IPS-NIHi11 (cell line): Measurements from ENCODE around the gene PHAX.
"Not testable (repeated sequence)": the region's sequence is repeated elsewhere in the genome, so short reads cannot be mapped to it uniquely, and the experiment has no call there.

Source experiments
- DNase-seq: peaks from one replicate; pipeline ENCODE4 v3.0.0; 2012; ENCODE audit warnings: mixed read lengths, low spot score

The PHAX gene

DNA sequence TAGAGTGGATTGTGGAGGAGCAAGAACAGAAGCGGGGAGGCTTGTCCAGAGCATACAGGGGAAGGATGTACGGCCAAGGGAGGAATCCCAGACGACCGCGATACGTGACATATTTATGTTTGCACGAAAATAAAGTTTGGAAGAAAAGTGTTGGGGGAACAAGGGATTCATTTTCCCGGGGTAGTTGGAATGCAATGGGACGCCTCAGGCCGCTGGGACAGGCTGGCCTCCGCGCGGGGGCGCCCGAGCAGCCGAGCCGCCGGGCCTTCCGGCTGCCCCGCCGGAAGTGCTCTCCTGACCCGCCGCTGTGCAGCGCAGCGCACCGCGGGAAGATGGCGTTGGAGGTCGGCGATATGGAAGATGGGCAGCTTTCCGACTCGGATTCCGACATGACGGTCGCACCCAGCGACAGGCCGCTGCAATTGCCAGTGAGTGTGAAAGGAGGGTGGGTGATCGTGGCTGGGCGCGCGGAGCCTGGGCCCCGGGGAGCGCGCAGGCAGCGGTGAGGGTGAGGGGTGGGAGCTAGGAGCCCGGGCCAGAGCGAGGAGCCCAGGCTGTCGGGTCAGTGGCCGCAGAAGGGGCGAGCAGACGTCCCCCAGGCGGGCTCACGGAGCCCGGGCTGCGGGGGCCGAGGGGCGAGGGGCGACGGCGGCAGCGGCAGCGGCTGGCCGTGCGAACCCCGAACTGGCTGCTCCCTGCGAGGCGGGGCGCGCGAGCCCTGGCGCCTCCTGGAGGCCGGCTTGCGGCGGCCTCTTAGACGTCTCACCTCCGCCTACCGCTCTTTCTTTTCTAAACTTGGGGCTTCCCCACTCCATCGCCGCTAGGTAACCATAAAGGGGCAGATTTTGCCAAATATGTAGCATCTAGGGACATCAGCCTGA is at the start of gene PHAX:
Gene PHAX, plus strand, starts transcription at position 317 of the 881 bp plus-strand sequence. Its CDS starts 16 bp downstream, at position 333.
- DNase-seq, result peak; percentile 93

DNA sequence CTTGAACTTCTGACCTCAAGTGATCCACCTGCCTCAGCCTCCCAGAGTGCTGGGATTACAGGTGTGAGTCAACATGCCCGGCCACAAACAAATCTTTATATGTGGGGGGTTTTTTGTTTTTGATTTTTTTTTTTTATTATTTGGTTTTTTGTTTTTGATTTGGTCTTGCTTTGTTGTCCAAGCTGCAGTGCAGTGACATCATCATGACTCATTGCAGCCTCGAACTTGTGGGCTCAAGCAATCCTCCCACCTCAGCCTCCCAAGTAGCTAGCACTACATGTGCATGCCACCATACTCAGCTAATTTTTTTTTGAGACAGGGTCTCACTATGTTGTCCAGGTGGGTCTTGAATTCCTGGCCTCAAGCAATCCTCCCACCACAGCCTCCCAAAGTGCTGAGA is 48.1 kb upstream of the PHAX start:
- DNase-seq, result no peak

DNA sequence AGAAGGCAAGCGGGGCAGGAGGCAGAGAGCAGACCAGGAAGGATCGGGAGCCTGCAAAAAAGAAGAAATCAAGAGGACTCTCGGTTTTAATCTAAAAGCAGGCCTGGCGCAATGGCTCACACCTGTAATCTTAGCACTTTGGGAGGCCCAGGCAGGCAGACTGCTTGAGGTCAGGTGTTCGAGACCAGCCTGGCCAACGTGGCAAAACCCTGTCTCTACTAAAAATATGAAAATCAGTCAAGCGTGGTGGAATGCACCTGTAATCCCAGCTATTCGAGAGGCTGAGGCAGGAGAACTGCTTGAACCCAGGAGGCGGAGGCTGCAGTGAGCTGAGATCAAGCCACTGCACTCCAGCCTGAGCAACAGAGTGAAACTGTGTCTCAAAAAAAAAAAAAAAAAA is 45.6 kb upstream of the PHAX start:
- DNase-seq, result not testable (repeated sequence)

GRCh38 chr5:126561908-126562307 is 38.8 kb upstream of the PHAX start:
- no peak for DNase-seq

DNA sequence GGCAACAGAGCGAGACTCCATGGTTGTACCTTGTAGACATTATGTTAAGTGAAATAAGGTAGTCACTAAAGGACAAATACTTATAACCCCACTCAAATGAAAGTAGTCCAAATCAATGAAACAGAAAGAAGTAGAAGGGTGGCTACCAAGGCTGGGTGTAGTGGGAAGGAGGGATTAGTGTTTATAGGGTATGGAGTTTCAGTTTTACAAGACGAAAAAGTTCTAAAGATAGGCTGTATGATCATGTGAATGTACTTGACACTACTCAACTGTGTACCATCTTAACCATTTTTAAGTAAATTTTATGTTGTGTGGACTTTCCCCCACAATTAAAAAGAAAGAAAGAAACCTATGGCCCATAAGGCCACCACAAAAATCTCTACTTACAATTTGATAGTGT is 37.9 kb upstream of the PHAX start:
- DNase-seq, result no peak

DNA sequence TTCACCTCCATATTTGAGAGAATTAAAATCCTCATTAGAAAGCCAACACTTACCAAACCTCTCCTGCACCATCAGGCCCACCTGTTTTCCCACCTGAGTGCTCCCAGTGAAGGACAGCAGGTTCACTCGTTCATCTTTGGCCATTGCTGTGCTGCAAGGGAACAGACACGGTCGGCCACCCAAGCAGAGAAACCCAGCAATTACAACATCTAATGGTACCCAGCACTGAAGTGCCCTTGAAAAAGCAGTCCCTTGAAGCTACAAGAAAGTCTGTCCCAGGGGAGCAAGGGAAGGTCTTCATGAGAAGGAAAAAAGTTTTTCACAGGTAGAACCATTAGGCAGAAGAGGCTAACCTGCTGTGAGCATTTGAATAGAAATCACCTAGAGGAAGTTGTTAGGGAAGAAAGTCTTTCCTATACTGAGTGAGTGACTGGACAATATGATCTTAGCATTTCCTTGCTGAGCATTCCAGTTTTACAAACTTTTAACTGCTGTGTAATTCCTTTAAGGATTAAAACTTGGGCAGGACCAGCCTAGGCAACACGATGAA is 32.5 kb upstream of the PHAX start:
- no peak for DNase-seq

DNA sequence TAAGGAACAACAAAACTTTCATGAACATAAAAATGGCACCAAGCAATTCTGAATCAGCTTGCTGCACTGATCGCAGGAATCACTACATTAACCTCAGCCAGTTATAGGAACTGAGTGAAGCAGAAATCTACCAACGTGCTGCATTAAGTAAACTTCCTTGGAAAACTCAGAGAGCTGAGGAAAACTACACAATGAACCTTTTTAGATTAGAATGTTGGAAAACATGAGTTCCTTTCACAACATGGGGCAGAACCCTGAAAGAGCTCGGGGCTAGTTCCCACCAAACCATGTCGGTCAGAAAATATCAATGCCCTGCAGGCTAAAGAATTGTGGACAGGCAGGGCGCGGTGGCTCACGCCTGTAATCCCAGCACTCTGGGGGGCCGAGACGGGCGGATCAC is 25.1 kb upstream of the PHAX start:
- no peak for DNase-seq

DNA sequence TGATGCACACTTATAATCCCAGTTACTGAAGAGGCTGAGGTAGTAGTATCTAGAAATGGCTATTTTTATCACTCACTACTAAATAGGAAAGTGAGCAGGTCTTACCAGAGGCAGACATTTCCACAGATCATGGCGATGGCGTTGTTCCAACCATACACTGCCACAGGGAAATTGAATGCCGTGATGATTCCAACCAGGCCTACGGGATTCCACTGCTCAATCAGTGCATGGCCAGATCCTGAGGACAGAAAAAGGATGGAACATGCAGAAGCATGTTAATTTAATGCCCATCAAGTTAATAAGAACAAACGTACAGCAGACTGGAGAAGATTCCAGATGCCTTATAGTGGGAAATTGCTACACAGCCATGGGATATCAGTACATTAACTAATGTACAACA is 23.8 kb upstream of the PHAX start:
- DNase-seq, result no peak

- DNase-seq, result no peak
Observed at GRCh38 chr5:126577415-126577814, 23.3 kb upstream of the PHAX start.

GRCh38 chr5:126579716-126580115 is 21.0 kb upstream of the PHAX start:
- DNase-seq, result no peak

- no peak for DNase-seq
Observed at GRCh38 chr5:126583761-126584160, 17.0 kb upstream of the PHAX start.

- DNase-seq, result no peak
Observed at GRCh38 chr5:126587551-126588390, 13.0 kb upstream of the PHAX start.

- no peak for DNase-seq
Observed at GRCh38 chr5:126589536-126590297, 11.0 kb upstream of the PHAX start.

DNA sequence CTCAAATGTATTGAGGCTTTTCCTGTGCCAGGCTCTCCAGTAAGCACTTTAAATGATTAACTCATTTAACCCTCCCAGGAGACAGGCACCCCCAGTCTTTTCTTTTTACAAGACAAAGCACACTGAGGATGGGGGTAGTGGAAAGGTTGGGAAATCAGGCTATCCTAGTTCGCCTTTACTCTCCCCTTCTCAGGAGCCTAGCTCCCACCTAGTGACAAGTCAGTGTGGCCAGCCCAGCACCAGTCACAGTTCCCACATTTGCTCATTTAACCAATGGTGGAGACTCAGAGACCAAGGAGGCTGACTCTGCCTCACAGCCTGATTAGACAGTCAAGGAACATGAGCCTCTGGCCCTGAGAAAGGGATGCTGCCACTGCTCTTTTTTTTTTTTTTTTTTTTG is 9.2 kb upstream of the PHAX start:
- peak; percentile 30 for DNase-seq

DNA sequence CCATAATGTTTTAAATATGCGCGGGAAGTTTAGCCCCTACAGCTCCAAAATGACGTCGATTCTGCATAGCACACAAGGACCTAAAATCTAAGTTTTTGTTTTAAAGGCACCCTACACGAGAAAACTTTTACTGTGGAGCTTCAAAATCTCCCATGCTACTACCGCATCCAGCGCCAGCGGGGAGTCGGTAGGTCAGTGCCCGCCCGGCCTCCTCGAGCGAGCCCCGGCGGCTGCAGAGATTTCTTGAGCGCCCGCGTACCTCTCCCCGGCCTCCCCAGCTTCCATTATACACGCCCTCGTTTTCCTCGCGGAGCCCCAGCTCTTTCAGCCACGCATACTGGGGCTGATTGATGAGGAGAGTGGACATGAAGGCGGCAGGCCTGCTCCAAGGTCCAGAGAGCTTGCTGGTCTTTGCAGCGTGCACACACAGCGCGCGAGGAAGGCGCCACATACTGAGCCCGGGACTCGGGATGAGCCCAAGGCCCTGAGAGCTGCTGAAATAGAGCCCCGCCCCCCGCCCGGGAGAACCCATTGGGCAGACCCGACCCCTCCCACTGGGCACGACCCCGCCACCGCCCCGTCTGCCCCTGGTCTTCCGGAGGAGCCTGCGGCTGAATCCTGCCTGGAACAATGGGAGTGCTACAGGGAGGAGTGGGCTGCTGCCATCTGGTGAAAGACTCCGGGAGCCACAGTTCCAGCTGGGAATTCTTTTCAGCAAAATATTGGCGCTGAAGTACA is 5.8 kb upstream of the PHAX start, which contains the start of gene ALDH7A1:
Gene ALDH7A1, minus strand, starts transcription at position 472 of the 738 bp plus-strand sequence. Its CDS starts 21 bp downstream, at position 451.
- DNase-seq, result peak; percentile 97

DNA sequence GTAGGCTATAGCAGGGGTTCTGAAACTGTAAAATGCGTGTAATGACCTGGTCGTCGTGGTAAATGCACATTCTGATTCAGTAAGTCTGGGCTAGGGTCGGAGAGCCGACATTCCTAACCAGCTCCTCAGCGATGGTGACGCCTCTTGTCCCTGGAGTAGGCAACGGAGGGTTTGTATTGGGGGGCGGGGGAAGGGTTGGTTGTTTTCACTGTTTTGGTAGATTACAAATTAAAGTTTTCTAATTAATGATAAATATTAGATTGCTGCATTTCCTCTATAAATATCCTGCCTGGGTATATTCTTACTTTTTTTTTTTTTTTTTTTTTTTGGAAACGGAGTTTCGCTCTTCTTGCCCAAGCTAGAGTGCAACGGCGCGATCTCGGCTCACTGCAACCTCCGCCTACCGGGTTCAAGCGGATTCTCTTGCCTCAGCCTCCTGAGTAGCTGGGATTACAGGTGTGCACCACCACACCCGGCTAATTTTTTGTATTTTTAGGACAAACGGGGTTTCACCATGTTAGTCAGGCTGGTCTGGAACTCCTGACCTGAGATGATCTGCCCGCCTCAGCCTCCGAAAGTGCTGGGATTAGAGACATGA is 5.2 kb upstream of the PHAX start:
- DNase-seq, result no peak

GRCh38 chr5:126597156-126597555 is 3.6 kb upstream of the PHAX start:
- no peak for DNase-seq

DNA sequence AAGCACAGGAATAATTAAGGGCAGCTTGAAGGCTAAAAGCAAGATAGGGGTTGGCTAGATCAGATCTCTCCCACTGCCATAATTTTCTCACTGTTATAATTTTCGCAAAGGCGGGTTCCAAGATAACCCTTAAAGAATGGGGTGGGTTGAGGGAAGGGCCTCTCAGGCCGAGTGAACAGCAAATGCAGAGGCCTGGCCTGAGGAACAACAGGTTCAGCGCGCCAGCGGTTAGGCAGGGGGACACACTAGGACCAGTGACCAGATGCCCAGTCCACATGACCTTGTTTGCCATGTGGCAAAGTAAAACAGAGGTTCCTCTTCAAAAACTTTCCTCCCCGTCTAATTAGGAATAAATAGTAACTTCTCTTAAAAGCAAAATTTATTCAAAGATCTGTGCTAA is 1.2 kb upstream of the PHAX start:
- no peak for DNase-seq

DNA sequence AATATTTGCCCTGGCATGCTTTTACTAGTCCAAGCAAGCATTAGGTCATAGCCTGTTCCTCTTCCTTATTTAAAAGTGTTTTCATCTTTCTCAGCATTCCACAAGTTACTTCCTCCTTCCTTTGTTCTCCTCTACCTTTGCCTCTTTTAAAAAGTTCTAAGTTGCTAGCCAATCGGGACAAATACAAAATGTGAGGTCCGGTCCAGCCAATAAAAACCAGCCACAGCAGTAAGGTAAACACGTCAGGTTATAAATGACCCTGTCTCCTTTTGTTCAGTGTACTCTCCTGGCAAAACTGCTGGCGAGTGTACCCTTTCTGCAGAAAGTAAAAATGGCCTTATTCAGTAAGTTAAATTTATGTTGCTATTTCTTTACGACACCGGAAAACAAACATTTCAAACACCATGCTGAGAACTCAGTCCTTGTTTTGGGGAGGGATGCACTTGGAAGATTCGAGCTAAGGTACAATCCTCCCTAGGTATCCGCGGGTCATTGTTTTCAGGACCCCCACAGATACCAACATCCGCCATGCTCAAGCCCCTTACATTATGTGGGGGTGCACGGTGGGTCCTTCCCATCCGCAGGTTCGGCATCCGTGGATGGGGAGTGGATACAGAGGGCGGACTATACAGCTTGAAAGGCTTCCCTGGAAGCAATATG is 646 bp upstream of the PHAX start:
- DNase-seq, result peak; percentile 14

DNA sequence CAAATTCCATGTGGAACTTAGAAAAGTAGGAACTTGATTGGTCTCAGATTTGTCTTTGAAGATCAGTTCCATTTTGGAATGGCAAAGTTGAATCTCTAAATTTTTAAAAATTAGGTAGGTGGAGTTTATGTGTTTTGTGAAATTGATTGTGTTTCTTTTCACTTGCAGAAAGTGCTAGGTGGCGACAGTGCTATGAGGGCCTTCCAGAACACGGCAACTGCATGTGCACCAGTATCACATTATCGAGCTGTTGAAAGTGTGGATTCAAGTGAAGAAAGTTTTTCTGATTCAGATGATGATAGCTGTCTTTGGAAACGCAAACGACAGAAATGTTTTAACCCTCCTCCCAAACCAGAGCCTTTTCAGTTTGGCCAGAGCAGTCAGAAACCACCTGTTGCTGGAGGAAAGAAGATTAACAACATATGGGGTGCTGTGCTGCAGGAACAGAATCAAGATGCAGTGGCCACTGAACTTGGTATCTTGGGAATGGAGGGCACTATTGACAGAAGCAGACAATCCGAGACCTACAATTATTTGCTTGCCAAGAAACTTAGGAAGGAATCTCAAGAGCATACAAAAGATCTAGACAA is 2.8 kb downstream of the PHAX start:
- no peak for DNase-seq
